HG03097 (cell line): Measurements from ENCODE around the gene ERG28.
"Not testable (repeated sequence)": the region's sequence is repeated elsewhere in the genome, so short reads cannot be mapped to it uniquely, and the experiment has no call there.

Experiments used
- ATAC-seq: cut with Tn5 transposase; IDR thresholded peaks from one replicate; pipeline ENCODE4 v1.9.1; 2021; ENCODE audit not compliant: unreplicated experiment, low FRiP score

ERG28 gene

DNA sequence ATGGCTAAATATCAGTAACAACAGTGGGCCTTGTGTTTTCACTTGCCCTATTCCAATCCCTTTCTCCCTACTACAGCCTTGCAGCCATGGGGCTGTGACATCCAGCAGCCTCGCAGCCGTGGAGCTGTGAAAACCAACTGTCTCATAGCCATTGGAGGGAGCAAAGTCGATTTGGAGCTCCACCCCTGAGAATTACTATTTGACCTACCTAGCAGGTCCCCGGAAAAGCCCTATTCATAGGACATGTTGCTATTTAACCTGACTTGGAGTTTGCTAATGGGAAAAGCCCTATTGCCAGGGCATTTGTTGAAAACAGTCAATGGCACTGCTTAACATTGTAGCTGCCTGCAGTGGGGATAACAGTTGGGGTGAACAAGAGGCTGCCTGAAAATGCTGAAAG lies 33.3 kb downstream of the ERG28 start:
- ATAC-seq: no peak

DNA sequence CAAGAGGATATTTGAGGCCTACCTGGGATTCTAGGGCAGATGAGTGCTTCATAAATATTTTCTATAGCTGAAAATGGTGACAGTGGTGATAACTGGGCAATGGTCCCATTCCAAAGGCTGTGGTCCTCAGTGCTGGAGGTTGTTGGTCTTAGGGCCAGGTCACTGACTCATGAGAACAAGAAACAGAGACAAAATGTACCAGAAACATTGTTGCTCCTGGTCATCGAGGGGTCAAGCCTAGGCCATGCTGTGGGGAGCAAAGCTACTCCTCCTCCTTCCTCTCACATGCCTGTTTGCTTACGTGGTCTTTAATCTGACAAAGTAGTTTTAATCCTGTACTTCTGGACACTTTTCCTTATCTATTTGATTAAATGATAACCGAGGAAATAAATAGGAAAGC lies 33.8 kb downstream of the ERG28 start:
- no peak for ATAC-seq

DNA sequence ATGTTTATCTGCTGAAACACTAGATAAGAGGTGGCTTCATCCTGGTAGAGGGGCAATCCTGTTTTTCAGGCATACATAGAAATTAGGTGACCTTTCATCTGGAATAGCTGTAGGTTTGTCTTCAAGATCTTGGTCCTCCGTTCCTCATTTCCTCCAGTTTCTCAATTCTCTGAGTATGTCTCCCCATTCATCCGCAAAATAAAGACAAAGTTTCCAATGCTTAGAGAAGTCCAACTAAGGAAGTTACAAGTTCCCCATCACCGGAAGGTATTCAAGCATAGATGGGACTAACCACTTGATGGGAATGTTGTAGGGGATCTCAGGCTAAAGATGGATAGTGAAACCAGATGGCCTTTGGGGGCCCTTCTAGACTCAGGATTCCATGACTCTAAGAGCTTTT lies 34.3 kb downstream of the ERG28 start:
- ATAC-seq: no peak

DNA sequence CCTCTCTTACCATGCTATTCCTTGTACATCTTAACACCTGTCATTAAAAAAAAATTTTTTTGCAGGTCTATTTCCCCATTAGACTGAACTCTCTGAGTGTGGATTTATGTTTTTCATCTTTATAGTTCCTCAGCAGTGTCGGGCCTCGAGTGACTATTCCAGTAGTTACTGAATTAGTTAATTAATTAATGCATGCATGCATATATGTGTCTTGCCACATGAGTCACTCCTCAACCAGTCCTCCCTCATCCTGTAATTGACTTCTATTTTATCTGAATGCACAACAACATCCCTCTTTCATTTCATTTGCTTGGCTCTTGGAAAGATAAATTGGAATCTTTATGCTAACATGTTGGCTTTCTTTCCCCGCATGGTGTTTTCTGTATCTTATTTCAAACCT lies 35.6 kb downstream of the ERG28 start:
- no peak for ATAC-seq

DNA sequence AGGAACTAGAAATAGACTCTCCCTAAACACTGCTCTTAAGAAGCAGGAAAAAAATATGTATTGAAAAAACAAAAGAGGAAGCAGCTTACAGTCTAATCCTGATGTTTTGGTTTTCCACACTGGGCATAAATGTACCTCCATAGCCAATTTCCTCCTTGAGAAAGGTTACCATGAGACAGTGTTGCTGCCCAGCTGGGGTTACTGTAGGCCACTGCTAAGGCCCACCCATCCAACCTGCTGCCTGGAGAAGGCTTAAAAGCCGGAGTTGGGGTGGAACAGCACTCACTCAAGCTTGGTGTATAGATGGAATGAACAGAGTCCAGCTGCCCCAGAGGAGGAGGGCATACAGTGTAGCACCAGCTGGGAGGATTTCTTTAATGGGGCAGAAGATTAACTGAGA lies 41.1 kb downstream of the ERG28 start:
- no peak for ATAC-seq

DNA sequence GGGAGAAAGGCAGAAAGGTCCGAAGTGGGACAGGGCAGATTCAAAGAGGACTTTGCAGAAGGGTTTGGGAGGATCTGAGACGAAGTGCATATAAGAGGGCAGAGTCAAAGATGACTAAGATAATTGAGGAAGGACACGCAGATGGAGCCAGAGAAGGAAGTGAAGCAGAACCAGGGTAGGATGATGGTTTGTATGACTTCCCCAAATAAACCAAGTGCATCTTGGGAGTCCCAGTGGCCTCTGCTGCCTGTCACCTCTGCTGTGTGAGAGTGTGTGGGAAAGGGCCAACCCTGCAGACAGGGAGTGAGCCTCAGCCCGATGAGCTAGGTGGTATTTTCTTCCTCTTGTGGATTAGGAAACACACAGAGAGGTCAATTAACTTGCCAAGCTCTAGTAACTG lies 45.5 kb downstream of the ERG28 start:
- no peak for ATAC-seq

DNA sequence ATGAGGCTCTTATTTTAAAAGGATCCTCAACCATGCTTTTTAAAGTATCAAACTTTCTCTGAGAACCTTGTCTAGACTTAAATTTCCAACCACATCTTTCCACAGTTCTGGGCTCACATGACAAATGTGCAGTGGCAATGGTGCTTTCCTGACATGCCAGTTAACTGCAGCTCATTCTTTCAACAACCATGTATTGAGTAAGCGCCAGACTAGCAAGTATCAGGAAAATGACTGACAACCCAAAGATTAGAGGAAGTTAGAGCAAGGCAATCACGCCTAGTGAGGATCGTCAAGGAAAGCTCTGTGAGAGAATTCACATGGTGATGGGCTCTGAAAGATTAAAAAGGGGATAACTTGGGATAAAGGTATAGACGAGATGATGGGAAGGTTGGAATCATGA lies 46.5 kb downstream of the ERG28 start:
- ATAC-seq: no peak

DNA sequence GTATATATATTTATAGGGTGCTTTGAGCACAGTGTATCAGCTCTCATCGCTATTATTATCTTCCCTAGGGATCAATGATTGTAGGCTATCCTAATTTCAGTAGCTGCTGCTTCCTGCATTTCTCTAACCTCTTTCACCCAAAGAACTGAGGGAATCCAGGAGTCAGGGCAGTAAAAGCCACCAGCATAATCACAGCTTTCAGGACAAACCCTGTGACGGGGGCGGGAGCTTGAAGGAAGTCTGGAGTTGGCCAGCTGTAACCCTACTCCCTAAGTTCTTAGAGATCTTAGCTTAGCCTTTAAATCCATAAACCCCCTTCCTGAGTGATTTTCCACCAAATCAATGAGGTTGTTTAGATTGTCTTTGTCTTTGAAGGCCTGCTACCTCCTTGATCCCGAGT lies 48.5 kb downstream of the ERG28 start:
- no peak for ATAC-seq

DNA sequence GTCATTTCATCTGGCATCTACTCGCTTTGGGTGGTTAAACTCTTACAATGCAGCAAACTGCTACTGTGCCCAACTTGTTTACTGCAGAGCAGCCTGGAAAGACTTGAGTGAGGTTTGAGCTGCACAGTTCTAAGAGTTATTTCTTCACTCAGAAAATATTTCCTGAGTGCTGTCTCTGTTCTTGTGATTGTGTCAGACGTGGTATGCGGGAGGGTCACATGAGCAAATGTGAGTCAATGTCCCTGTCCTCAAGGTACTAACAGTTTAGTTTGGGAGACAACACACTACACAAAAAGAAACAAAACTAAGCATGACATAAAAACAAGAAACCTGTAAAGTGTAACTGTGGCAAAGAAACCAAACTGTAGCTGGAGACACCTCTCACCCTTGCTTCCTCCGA lies 49.8 kb downstream of the ERG28 start:
- ATAC-seq: no peak

DNA sequence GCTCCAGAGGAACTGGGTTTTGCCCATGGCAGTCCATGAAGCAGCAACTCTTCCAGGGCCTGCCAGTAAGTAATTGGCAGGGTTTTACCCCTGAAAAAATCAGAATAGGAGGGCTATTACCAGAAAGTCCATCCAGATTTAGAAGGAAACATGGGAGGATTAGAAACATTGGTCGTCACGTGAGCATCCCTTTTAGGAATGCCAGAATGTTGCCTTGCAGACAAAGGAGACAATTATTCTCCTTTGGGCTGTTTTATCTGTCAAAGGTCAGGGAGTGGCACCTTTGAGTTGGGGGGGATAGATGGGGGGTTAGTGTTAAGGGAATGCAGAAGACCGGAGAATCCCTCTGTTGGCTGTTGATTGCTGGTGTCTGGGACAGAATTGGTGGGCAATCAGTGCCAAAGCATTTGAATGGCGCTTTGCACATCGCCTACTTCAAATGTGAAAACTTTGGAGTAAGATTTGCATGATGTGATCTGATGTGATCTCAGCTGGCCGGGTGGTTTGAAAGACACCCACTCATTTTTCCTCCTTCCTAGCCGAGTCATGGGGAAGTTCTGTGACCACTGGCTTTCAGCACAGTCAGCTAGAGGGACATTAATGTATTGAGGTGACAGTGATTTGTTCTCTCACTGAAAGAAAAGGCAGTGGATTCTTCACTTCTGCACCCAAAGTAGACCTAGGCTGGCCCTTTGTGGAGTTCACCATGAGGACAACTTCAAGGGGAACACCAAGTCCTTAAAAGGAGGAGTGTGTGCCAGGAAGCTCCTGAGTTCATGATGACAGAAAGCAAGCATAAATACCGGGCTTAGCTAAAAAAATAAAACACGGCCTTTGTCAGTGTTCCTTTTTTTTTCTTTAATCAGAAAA lies 50.8 kb downstream of the ERG28 start:
- no peak for ATAC-seq

DNA sequence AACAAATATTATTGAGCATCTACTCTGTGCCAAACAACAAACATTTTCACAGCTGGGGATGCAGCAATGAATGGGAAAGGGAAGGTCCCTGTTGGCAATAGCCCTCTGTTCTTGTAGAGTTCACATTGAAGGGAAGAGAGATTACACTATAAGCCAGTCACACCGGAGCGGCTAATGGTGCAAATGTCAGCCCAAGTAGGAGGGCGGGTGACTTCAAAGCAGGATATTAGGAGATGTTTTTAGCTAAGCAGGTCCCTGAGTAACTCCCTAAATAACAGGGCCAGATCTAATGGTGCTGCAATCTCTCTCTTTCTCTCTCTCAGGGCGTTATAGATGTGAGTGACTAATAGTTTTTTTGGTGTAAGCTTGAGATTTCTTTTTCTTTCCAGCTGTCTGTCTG lies 51.6 kb downstream of the ERG28 start:
- no peak for ATAC-seq

DNA sequence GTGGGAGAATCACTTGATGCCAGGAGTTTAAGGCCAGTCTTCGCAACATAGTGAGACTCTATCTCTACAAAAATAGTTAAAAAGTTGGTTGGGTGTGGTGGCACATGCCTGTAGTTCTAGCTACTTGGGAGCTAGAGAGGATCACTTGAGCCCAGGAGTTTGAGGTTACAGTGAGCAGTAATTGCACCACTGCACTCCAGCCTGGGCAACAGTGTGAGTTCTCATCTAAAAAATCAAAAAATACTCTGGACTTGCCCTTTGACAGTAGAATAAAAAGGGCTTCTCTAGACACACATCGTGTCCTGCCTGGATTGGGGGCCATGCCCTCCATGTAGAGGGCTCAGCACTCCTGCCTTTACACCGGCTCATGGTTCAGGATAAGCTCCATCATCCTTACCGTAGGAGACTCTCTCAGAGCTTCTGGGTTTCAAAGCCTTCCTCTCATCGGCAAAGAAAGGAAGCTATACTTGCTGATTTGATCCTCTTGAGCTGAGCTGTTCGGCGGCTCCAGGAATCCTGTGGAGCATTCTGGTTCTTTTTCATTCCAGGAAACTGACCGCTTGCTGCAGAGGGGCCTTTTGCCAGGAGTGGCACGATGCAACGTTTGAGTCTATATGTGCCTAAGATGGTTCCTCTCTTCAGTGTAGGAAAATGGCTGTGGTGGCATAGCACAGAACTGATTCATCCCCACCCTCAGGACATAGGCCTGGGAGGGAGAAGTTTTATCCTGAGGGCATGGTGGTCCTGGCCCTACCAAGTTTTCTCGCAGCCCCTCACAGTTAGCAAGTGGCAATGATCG lies 52.6 kb downstream of the ERG28 start:
- ATAC-seq: no peak

DNA sequence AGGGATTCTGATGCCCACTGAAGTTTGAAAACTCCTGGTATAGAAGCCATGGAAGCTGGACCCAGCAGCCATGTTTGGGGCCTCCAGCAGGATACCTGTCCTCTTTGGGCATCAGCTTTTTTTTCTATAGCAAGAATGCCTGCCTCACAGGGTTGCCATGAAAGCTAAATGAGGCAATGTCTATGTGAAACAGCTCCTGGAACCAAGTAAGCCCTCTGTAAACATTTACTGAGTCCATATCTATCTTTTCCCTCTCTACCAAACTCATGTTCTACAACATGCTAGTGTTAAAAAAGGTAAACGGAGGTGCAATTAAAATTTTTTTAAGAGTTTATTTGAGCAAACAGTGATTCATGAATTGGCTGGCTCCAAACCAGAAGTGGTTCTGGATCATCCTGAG lies 53.6 kb downstream of the ERG28 start:
- ATAC-seq: no peak

DNA sequence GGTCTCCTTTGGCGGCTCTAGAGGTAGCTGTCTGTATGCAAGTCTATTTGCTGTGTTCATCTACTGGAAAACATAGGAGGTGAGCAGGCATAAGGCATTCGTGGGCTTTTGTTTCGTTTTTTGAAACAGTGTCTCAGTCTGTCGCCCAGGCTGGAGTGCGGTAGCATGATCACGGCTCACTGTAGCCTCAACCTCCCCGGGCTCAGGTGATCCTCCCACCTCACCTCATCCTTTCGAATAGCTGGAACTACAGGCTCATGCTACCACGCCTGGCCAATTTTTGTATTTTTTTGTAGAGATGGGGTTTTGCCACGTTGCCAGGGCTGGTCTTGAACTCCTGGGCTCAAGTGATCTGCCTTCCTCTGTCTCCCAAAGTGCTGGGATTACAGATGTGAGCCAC lies 54.8 kb downstream of the ERG28 start:
- ATAC-seq: no peak

DNA sequence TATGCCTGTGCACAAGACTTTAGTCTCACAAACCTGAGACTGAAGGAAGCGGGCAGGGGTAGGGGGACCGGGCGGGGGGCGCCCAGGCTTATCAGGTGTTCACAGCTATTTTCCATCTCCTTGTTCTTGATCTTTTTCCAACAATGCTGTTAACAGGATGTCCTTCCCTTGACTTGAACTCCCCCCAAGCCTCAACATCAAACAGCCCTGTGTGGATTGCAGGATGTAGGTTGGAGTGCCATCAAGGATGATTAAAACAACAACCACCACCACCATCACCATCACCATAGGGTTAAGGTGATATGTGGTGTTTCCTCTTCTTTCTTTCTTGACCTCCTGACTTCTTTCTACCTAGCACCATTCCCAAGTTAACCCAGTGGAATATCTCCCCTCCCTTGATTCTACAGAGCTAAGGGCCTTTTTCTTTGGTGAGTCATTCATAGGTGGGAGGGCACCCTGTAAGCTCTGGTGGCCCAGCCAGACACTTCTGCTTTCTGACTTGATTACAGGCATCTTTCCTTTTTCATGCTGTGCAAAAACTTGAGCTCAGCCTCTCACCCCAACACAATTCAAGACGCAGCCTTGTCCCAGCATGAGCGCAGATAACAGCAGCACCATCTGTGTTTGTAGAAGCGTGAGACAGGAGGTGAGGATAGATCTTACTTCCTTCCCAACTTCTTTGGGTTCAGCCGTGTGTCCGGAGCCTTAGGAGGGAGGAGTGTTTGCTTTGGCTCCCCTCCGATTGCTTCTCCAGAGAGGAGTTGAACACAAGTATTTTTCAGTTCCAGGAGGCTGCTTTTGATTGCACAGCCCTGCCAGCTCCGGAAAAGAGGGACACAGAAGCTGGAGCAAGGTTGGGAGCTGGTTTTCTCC lies 55.5 kb downstream of the ERG28 start:
- ATAC-seq: no peak

DNA sequence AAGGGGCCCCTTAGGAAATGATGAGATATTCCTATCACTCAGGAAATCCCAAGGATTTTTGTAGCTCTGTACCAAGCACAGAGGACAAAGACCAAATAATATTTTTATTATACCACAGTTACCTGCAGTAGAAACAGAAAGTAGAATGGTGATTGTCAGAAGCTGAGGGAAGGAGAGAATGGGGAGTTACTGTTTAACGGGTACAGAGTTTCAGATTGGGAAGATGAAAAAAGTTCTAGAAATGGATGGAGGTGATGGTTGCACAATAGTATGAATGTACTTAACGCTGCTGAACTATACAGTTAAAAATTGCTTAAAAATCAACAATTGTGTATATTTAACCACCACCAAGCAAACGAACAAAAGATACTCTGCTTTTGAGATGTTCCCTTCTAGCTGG lies 58.2 kb downstream of the ERG28 start:
- ATAC-seq: no peak

DNA sequence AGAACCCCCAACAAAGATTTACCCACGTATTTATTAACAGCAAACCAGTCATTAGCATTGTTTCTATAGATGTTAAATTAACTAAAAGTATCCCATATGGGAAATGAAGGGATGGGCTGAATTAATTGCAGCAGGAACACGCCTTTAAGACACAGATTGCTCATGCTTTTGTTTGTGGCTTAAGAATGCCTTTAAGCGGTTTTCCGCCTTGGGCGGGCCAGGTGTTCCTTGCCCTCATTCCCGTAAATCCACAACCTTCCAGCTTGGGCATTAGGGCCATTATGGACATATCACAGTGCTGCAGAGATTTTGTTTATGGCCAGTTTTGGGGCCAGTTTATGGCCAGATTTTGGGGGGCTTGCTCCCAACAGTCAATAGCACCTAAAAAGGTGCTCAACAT lies 59.6 kb downstream of the ERG28 start:
- ATAC-seq: not testable (repeated sequence)

DNA sequence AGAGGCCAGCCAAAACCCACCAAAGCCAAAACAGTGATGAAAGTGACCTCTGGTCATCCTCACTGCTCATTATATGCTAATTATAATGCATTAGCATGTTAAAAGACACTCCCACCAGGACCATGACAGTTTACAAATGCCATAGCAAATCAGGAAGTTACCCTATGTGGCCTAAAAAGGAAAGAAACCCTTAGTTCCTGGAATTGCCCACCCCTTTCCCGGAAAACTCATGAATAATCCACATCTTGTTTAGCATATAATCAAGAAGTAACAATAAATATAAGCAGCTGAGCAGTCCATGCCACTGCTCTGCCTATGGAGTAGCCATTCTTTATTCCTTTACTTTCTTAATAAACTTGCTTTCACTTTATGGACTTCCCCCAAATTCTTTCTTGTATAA lies 60.6 kb downstream of the ERG28 start:
- not testable (repeated sequence) for ATAC-seq
